ENCODE measurements around the gene PPIF.

DNA sequence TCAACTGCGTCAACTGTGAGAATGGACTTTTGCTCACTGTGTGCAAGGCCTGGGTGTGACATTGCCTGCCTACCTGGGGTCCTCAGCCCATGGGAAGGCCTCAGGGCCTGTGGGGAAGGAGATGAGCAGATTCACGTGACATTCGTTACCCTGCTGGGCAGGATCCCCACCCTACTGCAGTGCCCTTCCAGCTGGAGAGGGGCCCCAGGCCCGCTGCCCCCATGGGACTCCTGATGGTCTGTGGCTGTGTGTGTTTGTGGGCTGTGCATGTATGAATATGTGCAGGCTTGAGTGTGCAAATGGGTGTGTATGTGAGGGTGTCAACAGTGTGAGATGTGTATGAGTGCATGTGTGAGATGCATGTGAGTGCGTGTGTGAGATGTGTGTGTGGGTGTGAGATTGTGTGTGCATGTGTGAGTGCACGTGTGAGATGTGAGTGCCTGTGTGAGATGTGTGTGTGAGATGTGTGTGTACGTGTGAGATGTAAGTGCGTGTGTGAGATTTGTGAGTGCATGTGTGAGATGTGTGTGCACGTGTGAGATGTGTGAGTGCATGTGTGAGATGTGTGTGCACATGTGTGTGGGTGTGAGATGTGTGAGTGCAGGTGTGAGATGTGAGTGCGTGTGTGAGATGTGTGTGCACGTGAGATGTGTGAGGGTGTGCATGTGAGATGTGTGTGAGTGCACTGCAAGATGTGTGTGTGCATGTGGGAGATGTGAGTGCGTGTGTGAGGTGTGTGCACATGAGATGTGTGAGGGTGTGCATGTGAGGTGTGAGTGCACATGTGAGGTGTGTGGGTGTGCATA, 29.7 kb downstream of the PPIF start:
- TF ChIP-seq POLR2A (IDR thresholded peaks at IDR 0.05; ENCODE audit: low read depth, low read length) (no peak), RFX5 (IDR thresholded peaks at IDR 0.05; ENCODE audit: low read depth, low read length) (no peak), MXI1 (IDR thresholded peaks at IDR 0.05; ENCODE audit: borderline replicate concordance, low read depth, low read length) (no peak), CHD1 (IDR thresholded peaks at IDR 0.05; ENCODE audit: low read depth, low read length) (no peak)
- TF ChIP-seq, protein P1, sequence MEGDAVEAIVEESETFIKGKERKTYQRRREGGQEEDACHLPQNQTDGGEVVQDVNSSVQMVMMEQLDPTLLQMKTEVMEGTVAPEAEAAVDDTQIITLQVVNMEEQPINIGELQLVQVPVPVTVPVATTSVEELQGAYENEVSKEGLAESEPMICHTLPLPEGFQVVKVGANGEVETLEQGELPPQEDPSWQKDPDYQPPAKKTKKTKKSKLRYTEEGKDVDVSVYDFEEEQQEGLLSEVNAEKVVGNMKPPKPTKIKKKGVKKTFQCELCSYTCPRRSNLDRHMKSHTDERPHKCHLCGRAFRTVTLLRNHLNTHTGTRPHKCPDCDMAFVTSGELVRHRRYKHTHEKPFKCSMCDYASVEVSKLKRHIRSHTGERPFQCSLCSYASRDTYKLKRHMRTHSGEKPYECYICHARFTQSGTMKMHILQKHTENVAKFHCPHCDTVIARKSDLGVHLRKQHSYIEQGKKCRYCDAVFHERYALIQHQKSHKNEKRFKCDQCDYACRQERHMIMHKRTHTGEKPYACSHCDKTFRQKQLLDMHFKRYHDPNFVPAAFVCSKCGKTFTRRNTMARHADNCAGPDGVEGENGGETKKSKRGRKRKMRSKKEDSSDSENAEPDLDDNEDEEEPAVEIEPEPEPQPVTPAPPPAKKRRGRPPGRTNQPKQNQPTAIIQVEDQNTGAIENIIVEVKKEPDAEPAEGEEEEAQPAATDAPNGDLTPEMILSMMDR (conservative IDR thresholded peaks at IDR 0.05; ENCODE audit: low read depth, low read length) = no peak
